GM19467 (cell line): ENCODE data around the gene BTBD2.

ENCODE experiments used
- ATAC-seq: cut with Tn5 transposase; IDR thresholded peaks from one replicate; pipeline ENCODE4 v1.9.1; 2021; ENCODE audit warnings: mild to moderate bottlenecking, moderate library complexity; ENCODE audit not compliant: unreplicated experiment

Gene BTBD2

DNA sequence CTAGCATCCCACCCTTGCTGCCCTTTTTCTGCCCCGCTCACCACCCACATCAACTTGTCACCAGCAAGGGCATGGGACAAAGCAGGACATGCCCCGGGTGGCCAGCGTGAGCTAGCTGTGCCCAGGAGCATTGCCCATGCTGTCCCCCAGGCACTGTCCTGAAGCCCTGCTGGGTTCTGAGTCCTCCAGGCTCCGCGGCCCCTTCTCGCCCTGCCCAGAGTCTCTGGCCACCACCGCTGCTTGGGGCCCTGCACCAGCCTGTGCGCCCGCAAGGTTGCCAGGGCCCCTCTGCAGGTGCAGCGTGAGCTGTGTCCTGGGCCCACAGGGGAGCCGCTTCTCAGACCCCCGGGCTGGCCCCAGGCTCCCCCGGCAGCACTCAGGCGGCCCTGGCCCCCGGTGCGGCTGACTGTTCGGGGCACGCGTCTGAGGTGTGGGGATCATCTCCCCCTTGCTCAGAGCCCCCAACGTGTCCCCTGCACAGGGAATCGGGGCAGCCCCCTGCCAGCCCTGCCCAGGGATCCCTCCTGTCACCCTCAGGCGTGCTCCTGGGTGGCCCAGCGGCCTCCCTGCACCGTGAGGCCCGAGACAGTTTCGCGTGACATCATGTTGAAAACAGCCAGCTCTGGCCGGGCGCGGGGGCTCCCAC lies 70.5 kb downstream of the BTBD2 start:
- ATAC-seq = no peak

DNA sequence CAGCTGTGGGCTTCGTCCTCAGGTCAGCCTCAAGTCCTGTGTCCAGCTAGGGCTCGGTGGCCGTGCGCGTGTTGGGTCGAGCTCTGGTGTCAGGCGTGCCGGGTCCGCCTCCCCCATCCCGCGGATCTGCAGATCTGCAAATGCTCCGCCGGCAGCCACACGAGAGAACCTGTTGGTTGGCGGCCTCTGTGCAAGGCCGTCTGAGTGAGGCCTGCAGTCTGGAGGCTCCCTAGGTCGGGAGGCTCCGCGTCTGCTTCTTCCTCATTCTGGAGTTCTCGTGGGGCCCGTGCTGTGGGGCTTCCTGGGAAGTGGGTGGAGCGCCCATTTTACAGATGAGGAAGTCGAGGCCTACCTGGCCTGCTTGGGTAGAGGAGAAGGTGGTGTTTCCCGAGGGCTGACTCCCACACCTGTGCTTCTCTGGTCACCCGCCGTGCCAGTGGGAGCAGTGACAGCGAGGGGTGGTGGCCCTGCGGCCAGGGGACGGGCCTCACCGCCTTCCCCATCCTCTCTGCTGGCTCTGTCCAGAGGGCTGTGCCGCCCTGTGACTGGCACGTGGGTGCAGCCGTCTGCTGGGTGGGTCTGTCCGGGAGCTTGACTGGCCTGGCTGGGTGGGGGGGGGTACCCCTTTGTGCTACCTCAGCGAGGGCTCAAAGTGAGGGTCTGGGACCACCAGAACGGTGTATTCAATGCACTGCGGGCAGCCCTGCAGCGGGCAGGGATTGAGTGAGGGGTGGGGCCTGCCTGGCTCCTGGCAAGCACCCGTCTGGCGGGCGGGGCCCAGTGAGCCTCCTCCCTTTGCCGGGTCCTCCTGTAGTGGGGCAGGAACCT lies 71.2 kb downstream of the BTBD2 start:
- no peak for ATAC-seq

GRCh38 chr19:1943661-1944087 lies 71.8 kb downstream of the BTBD2 start:
- no peak for ATAC-seq

DNA sequence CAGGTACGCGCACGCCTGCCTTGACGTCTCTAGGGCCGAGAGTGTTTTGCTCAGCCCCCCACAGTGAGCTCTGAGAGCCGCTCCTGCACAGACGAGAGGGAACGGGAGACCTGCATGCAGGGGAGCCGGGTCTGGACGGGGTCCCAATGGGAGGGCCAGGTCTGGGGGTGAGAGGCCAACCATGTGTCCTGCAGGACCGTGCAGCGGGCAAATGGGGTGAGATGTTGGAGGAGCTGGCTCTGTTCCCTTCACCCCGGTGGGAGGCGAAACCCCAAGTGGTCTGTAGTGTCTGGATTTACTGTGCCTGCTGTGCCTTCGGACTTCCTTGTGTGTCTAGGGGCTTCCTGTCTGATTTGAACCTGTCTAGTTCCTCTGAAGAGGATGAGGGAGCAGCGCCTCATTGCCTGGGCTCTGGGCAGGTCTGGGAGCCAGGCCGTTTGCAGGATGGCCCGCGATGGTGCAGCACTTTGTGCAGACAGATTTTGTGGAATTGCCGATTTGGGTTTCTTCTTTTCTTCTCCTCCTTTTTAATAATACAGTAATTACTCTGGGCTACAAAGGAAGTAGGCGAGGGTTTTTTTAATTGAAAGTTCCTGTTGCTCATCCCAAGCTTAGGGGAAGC lies 72.5 kb downstream of the BTBD2 start:
- ATAC-seq = no peak

- ATAC-seq = no peak
Observed at GRCh38 chr19:1942078-1942933, 73.2 kb downstream of the BTBD2 start.

DNA sequence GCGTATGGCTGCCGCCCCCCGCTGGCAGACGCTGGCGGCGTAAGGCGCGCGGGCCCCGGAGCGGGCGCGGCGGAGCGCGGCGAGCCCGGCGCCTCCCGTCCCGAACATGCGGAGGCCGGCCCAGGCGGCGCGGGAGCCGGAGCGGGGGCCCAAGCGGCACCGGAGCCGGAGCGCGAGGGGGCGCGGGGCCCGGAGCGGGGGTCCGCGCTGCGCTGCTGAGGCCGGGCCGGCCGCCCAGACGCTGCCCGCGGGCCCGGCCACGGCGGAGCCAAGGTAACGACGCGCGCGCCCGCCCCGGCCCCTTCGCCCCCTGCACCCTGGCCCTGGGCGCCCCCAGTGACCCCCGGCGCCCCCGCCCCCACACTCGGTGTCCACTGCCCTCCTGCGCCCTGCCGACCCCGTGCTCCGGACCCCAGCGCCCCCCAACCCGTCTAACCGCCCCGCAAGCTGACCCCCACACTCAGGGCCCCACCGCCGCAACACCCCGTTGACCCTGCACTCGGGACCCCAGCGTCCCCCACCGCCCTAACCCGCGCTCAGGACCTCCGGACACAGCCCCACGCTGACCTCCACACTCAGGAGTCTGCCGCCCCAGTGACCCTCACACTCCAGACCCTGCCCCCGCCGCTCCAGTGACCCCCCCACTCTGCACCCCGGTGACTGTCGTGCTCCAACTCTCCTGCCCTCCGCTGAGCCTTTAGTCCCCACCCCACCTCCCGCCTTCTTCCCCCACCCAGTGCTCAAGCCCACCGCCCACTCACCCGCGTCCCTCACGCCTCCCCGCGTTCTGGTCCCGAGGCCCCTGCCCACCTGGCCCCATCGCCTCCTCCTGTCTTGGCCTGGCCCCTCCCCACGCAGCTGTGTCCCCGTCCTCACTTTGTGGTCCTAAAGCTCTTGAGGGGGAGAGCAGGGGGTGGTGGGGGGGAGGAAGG lies 74.1 kb downstream of the BTBD2 start, which contains the start of gene CSNK1G2:
CSNK1G2 (plus strand) TSS at position 27 of the 932 bp plus-strand sequence. CDS start 28,601 bp downstream, outside the sequence.
- peak; percentile 45 for ATAC-seq

- no peak for ATAC-seq
Observed at GRCh38 chr19:1938071-1938470, 77.4 kb downstream of the BTBD2 start.

DNA sequence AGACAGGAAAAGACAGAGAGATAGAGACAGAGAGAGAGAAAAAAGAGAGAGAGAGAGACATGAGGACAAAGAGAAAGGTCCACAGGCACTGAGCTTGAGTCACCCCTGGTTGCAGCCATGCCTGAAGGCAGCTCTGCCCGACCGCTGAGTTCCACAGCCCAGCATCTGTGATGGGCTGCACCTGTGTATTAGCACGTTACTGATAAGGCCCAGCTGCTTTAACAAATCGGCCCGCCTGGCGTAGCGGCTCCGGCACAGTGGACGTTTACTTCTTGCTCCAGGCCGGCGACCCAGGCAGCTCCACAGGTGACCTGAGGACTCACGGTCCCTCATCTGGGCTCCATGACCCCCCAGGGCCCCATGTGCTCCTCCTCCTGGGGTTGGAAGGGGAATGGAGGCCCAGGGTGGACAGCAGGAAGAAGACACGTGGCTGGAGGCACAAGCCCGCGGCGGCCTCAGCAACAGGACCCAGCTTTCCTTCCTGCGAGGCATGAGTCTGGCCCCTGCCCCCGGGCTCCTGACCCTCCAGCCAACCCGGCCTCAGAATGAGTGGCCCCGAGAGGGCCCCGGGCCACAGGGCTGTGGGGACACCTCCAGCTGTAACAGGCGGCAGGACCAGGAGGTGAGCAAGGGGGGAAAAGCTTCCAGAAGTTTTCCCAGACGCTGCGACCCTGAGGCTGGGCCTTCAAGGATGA lies 78.5 kb downstream of the BTBD2 start:
- no peak for ATAC-seq

DNA sequence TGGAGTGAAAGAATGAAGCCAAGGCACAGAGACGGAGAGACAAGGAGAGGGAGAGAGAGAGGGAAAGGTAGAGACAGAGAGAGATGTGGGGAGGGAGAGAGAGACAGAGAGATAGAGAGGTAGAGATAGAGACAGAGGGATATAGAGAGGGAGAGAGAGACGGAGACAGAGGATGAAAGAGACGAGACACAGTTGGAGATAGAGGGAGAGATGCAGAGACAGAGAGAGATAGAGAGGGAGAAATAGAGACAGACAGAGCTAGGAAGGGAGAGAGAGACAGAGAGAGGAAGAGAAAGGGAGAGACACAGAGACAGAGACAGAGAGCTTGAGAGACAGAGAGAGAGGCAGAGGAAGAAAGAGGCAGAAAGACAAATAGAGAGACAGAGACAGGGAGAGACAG lies 79.1 kb downstream of the BTBD2 start:
- ATAC-seq = no peak

DNA sequence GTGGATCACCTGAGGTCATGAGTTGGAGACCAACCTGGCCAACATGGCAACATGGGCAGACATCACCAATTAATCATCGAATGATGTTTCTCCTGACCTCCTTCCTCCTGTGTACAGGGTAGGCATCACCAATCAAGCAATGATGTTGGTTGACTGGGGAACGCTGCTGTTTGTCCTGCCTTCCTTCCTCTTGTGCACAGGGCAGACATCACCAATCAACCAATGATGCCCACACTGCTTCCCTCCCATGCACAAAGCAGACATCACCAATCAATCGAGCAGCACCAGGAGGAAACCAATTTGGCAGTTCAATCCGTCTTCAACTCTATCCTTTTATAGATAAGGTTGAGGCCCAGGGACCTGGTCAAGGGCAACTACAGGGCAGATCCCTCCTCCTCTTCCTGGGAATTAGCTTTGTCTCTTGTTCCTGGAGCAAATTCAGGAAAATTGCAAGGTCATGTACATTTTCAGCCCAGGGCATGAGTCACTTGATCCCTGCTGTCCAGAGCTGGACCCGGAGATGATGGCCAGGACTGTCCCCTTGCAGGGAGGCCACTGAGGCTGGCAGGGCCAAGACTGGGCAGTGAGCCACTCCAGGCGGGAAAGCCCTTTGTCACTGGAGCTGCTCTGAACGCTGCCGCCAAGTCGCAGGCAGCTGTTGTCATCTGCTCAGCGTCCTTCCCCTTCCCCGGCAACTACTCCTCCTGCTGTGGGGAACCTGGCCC lies 79.9 kb downstream of the BTBD2 start:
- no peak for ATAC-seq
